Thymus (tissue), 11 donors: ENCODE measurements around the gene ITGA3. TPM values are rescaled to one million over a fixed set of nuclear protein-coding genes. Genes with fewer than 3 reads are reported as not detected.

Source experiments
- DNase-seq, 9 donors: peaks; one replicate each; pipeline ENCODE4 v3.0.0-alpha.2; 2013; ENCODE audit warnings: low spot score in 9 of 9, low read depth in 6 of 9, missing footprints in 1 of 9
- H3K27ac ChIP-seq, 2 donors: one replicate each; pipeline ENCODE4 v1.5.1; 2013; ENCODE audit warnings: control low read depth in 1 of 2, low read depth in 1 of 2, low read length in 1 of 2, mild to moderate bottlenecking in 1 of 2, moderate library complexity in 1 of 2
- H3K27me3 ChIP-seq, 2 donors: one replicate each; pipeline ENCODE4 v1.5.1; 2013; ENCODE audit warnings: low read length in 1 of 2; ENCODE audit not compliant: control insufficient read depth in 2 of 2, insufficient read depth in 1 of 2
- H3K36me3 ChIP-seq, 2 donors: one replicate each; pipeline ENCODE4 v1.5.1; 2013; ENCODE audit warnings: low read length in 1 of 2, mild to moderate bottlenecking in 1 of 2, moderate library complexity in 1 of 2; ENCODE audit not compliant: control insufficient read depth in 2 of 2, insufficient read depth in 2 of 2
- H3K4me1 ChIP-seq, 2 donors: one replicate each; pipeline ENCODE4 v1.5.1; 2013; ENCODE audit warnings: low read length in 2 of 2; ENCODE audit not compliant: control insufficient read depth in 2 of 2, insufficient read depth in 2 of 2
- H3K4me3 ChIP-seq, 2 donors: one replicate each; pipeline ENCODE4 v1.5.1; 2013; ENCODE audit warnings: low read length in 2 of 2, control low read depth in 1 of 2, mild to moderate bottlenecking in 1 of 2
- H3K9me3 ChIP-seq, 2 donors: one replicate each; pipeline ENCODE4 v1.5.1; 2013; ENCODE audit warnings: low read length in 1 of 2, mild to moderate bottlenecking in 1 of 2; ENCODE audit not compliant: control insufficient read depth in 2 of 2, insufficient read depth in 1 of 2
- WGBS: extraction: QIAGEN DNeasy Blood & Tissue Kit; methylation state at CpG from one replicate; pipeline ENCODE4 v1.1.7; 2013; 5-methylcytosine and 5-hydroxymethylcytosine counted together
- polyA plus RNA-seq: library from polyadenylated mRNA; stranded (reverse); fragments of 200-250 nt; gene quantifications from one replicate; pipeline ENCODE4 v1.2.3, GENCODE V29; 2013
- total RNA-seq: library from RNA; stranded (reverse); fragments of 120-200 nt; gene quantifications from one replicate; pipeline ENCODE4 v1.2.4, GENCODE V29; 2013
- donor health status: healthy.

The ITGA3 gene
- total and polyA plus RNA-seq, 2 donors = 9.1 to 27.7 TPM

DNA sequence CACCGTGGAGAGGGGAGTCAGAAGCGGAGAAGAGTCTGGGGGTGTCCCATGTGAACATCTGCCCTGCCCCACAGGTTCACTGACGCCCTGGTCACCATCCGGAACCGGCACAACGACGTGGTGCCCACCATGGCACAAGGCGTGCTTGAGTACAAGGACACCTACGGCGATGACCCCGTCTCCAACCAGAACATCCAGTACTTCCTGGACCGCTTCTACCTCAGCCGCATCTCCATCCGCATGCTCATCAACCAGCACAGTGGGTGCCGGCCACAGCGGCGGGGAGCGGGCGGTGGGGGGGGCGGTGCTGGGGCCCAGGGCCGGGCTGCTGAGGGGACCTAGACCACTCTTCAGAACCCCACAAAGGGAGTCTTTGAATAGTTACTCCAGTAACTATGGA is 49.9 kb downstream of the ITGA3 start:
- WGBS = 98% methylated on average over 21 of the region's 21 CpGs

DNA sequence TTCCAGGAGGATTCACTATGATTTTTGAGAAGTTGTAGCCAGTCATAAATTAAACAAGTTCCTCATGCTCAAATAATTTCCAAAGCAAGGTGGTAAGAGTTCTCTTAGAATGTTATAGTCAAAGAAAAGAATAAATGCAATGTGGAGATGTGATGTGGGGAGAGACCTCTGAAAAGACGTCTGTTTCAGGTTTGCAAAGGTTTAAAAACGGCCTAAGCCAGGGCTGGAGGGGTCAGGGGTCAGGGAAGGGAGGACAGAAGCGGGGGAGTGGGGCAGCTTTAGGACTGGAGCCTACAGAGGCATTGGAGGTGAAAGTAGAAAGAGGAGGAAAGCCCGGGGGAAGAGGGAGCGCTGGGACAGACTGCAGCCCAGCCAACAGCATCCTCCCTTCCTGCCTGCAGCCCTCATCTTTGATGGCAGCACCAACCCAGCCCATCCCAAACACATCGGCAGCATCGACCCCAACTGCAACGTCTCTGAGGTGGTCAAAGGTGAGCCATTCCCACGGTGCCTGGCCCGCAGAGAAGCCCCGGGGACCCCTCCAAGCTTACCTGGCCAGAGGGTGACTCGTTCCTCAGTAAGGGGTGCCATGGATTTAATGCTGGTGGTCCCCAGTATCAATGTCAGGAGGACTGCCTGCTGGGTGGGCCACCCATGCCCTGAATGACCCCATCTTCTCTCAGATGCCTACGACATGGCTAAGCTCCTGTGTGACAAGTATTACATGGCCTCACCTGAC is 50.7 kb downstream of the ITGA3 start:
- H3K4me1 ChIP-seq = no peaks in the 10 kb centered on the region
- no peak overlapping the region for H3K27ac ChIP-seq
- H3K9me3 ChIP-seq = no peaks in the 10 kb centered on the region
- no peak for DNase-seq
- no peaks in the 10 kb centered on the region for H3K27me3 ChIP-seq
- no peak overlapping the region for H3K4me3 ChIP-seq
- peaks cover 25 to 56% of the 10 kb centered on the region in 2 donors for H3K36me3 ChIP-seq
- WGBS = 88% methylated on average over 13 of the region's 13 CpGs

More for the DNA sequence above, 49.9 kb downstream of the ITGA3 start:
- H3K27ac ChIP-seq = no peak overlapping the region
- no peak for DNase-seq
- no peaks in the 10 kb centered on the region for H3K9me3 ChIP-seq
- no peak overlapping the region for H3K4me3 ChIP-seq
- no peaks in the 10 kb centered on the region for H3K27me3 ChIP-seq
- peaks cover 23 to 58% of the 10 kb centered on the region in 2 donors for H3K36me3 ChIP-seq
- H3K4me1 ChIP-seq = no peaks in the 10 kb centered on the region

DNA sequence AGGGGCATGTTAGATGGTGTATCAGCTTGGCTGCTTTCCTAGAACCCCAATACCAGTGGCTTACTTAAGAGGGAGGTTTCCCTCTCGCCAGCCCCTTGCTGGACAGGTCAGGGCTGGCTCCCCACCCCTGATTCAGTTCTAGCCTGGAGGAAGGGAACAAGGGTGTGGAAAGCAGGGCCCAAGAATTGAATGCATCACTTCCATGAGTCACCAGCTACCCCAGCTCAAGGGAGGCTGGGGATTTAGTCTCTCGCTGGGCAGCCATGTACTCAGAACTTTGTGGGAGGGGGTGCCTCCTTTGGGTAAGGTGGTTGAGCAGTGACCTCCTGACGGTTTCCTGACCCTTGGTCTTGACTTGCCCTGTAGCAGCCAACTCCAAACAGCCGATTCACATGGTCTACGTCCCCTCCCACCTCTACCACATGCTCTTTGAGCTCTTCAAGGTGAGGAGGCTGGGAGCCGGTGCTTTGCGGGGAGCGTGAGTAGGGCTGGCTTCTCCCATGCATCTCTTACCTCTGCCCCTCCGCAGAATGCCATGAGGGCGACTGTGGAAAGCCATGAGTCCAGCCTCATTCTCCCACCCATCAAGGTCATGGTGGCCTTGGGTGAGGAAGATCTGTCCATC is 52.0 kb downstream of the ITGA3 start:
- no peaks in the 10 kb centered on the region for H3K27me3 ChIP-seq
- 96% methylated on average over 10 of the region's 10 CpGs for WGBS
- H3K36me3 ChIP-seq = peaks cover 25 to 56% of the 10 kb centered on the region in 2 donors
- H3K27ac ChIP-seq = no peak overlapping the region
- H3K4me1 ChIP-seq = no peaks in the 10 kb centered on the region
- no peaks in the 10 kb centered on the region for H3K9me3 ChIP-seq
- no peak for DNase-seq
- H3K4me3 ChIP-seq = no peak overlapping the region

DNA sequence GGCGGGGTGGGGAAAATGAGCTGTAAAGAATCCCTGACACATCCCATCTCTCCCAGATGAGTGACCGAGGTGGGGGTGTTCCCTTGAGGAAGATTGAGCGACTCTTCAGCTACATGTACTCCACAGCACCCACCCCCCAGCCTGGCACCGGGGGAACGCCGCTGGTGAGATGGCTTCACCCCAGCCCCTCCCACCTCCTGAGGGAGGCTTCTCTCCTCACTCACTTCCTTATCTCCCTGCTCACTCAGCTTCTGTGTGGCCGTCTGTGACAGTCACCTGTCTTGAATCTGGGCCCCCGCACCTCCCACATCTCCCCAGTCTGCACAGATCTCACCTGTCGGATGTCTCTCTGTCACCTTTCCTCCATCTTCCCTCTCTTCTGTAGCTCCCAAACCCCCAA is 52.6 kb downstream of the ITGA3 start:
- Histone ChIP-seq H3K27ac (no peak overlapping the region), H3K36me3 (peaks cover 25 to 55% of the 10 kb centered on the region in 2 donors), H3K4me1 (no peaks in the 10 kb centered on the region), H3K9me3 (no peaks in the 10 kb centered on the region), H3K27me3 (no peaks in the 10 kb centered on the region), H3K4me3 (no peak overlapping the region)
- 96% methylated on average over 9 of the region's 9 CpGs for whole genome bisulfite sequencing
- no peak for DNase-seq

DNA sequence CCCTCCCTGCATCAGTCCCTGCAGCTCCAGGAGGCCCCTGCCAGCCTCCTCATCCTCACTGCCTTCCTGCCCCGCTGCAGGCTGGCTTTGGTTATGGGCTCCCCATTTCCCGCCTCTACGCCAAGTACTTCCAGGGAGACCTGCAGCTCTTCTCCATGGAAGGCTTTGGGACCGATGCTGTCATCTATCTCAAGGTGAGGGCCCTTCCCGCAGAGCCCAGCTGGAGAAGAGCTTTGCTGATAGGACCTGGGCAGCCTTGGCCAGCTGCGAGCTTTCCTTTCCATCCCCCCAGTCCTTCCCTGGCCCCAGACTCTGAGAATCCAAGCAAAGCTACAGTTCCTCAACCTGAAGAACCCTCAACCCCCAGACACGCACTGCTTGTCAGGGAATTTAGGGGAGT is 53.3 kb downstream of the ITGA3 start:
- WGBS = 92% methylated on average over 7 of the region's 7 CpGs
- Histone ChIP-seq H3K27ac (no peak overlapping the region), H3K9me3 (no peaks in the 10 kb centered on the region), H3K27me3 (peaks cover 0 to 5% of the 10 kb centered on the region in 2 donors), H3K4me3 (no peak overlapping the region), H3K36me3 (peaks cover 25 to 50% of the 10 kb centered on the region in 2 donors), H3K4me1 (no peaks in the 10 kb centered on the region)
- no peak for DNase-seq

DNA sequence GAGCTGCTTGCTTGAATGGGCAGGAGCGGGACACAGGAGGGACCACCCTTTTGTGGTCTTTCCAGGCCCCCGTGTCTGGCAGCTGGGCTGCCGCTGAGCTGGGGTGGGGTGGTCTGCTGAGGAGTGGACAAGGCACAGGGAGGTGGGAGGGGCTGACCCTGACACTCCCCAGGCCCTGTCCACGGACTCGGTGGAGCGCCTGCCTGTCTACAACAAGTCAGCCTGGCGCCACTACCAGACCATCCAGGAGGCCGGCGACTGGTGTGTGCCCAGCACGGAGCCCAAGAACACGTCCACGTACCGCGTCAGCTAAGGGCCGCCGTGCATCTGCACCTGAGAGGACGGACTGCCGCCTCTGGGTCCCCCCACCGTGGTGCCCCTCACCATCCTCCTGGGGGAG is 53.9 kb downstream of the ITGA3 start:
- H3K4me3 ChIP-seq = no peak overlapping the region
- H3K27me3 ChIP-seq = peaks cover 0 to 6% of the 10 kb centered on the region in 2 donors
- H3K4me1 ChIP-seq = no peaks in the 10 kb centered on the region
- no peak for DNase-seq
- peaks cover 25 to 50% of the 10 kb centered on the region in 2 donors for H3K36me3 ChIP-seq
- H3K27ac ChIP-seq = no peak overlapping the region
- H3K9me3 ChIP-seq = no peaks in the 10 kb centered on the region
- WGBS = 96% methylated on average over 19 of the region's 19 CpGs

DNA sequence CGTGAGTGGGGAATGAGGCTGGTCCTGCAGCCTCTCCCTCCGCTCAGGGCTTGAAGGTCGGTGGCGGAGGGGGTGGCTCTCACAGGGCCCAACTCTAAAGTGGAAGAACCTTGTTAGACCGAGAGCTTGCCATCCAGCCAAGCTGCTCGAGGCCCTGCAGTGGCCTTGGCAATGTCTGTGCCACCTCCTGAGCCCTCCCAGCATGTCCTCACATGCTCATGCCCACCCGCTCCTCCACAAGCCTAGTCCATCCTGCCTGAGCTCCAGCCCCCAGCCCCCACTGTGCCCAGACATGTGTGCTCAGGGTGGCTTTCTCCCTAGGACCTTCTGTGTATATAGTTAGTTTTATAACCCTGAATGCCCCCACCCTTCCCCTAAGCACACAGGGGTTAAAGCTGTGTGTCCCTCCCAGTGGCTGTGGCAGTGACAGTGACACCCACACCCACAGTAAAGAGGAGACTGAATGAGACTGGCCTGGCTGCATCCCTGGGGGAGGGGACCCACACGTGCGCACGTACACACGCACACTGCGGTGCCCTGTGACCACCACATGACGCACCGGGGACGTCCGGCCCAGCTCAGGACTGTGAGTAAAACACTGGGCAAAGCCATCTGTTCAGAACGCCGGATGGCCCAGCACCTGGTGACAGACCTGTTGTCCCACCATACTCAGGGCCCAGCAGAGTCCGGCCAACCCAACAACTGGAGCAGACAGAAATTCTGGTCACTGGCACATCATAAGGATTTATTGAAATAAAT is 54.9 kb downstream of the ITGA3 start:
- Histone ChIP-seq H3K4me3 (no peak overlapping the region), H3K9me3 (no peaks in the 10 kb centered on the region), H3K36me3 (peaks cover 25 to 47% of the 10 kb centered on the region in 2 donors), H3K27ac (no peak overlapping the region), H3K4me1 (no peaks in the 10 kb centered on the region), H3K27me3 (peaks cover 2 to 15% of the 10 kb centered on the region in 2 donors)
- no peak for DNase-seq
- 97% methylated on average over 19 of the region's 19 CpGs for WGBS

DNA sequence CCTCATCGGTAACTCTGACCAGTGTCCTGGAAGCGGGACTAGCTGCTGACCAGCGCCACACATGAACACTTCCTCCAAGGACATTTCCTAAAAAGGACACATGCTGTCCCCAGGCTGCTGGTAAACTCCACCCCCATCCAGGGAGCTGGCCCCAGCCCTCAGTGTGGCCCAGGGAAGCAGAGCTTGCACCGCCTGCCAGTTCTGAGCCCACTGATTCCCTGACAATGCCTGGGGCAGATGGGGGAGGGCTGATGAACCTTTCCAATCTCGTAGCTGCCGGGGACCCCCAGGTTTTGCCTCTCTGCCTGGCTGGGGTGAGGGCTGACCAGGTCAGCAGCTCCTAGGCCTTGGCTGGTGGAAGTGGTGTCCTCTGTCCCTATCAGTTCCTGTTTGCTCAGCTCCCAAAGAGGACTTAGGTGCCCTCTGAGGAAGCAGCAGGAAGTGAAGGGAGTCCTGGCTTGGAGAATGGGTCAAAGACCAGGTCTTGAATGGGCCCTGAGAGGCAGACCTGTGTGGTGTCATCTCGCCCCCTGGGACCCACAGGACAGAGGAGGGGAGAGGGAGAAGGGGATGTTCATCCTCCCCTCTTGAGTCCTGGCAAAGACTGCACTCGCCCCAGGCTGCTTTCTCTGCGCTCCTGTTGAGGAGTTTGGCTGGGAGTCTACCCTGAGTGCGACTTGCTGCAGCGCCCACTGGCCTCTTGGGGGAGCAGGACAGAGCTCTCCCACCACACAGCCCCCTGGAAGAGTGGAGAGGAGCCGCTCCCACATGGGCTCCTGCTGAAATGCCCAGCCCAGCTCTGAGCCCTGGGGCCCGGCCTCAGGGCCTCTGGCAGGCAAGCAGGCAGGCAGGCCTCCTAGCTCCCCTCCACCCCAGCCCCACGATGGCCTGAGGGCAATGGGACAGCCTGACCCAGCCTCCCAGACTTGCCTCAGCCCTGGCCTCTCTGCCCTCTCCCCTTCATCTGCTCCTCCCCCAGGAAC is 56.1 kb downstream of the ITGA3 start:
- WGBS = 92% methylated on average over 14 of the region's 14 CpGs
- Histone ChIP-seq H3K4me3 (no peak overlapping the region), H3K4me1 (peaks cover 0 to 2% of the 10 kb centered on the region in 2 donors), H3K27ac (no peak overlapping the region), H3K9me3 (no peaks in the 10 kb centered on the region), H3K36me3 (peaks cover 21 to 40% of the 10 kb centered on the region in 2 donors), H3K27me3 (peaks cover 8 to 25% of the 10 kb centered on the region in 2 donors)
- no peak for DNase-seq
